Measurements from ENCODE around the gene MOBP.

The MOBP gene

GRCh38 chr3:39524107-39524506 lies 56.6 kb downstream of the MOBP start:
- TF ChIP-seq EZH2phosphoT487 (IDR thresholded peaks at IDR 0.05; ENCODE audit: borderline replicate concordance, low read length) (no peak), CTCF (IDR thresholded peaks at IDR 0.05; ENCODE audit: low read depth, low read length, poor library complexity, severe bottlenecking) (no peak)
- H3F3A ChIP-seq (ENCODE audit: control insufficient read depth, insufficient read depth), result no peaks in the 10 kb centered on the region
- no peaks in the 10 kb centered on the region for H3K79me2 ChIP-seq (ENCODE audit: control insufficient read depth, low read length)
- H3K4me3 ChIP-seq (ENCODE audit: low read length), result no peak overlapping the region
- peaks cover 5% of the 10 kb centered on the region; the same call in 1 of the 2 replicates for H3K9me3 ChIP-seq (ENCODE audit: control insufficient read depth, insufficient read depth, low read length)
- H3K27ac ChIP-seq (ENCODE audit: low read depth, low read length), result no peak overlapping the region
- H3K9me2 ChIP-seq (replicated peaks; ENCODE audit: control insufficient read depth, low read length), result no peaks in the 10 kb centered on the region
- no peaks in the 10 kb centered on the region for H4K20me1 ChIP-seq (ENCODE audit: control insufficient read depth, insufficient read depth, low read depth, low read length)
- H3K4me2 ChIP-seq (ENCODE audit: low read length), result no peak overlapping the region
- no peaks in the 10 kb centered on the region for H3K4me1 ChIP-seq (ENCODE audit: control insufficient read depth, low read length)
- no peaks in the 10 kb centered on the region for H3K27me3 ChIP-seq (ENCODE audit: control insufficient read depth, low read length)
- H3K36me3 ChIP-seq (ENCODE audit: control insufficient read depth, low read length), result no peaks in the 10 kb centered on the region

GRCh38 chr3:39528844-39529243 lies 61.4 kb downstream of the MOBP start:
- Histone ChIP-seq H3K9me2 (replicated peaks; ENCODE audit: control insufficient read depth, low read length) (no peaks in the 10 kb centered on the region), H3K4me1 (ENCODE audit: control insufficient read depth, low read length) (no peaks in the 10 kb centered on the region), H3F3A (ENCODE audit: control insufficient read depth, insufficient read depth) (no peaks in the 10 kb centered on the region), H3K4me3 (ENCODE audit: low read length) (no peak overlapping the region), H3K79me2 (ENCODE audit: control insufficient read depth, low read length) (no peaks in the 10 kb centered on the region), H3K4me2 (ENCODE audit: low read length) (no peak overlapping the region), H3K9me3 (ENCODE audit: control insufficient read depth, insufficient read depth, low read length) (peaks cover 5% of the 10 kb centered on the region; the same call in 1 of the 2 replicates), H3K36me3 (ENCODE audit: control insufficient read depth, low read length) (no peaks in the 10 kb centered on the region), H3K27me3 (ENCODE audit: control insufficient read depth, low read length) (no peaks in the 10 kb centered on the region), H4K20me1 (ENCODE audit: control insufficient read depth, insufficient read depth, low read depth, low read length) (no peaks in the 10 kb centered on the region), H3K27ac (ENCODE audit: low read depth, low read length) (no peak overlapping the region)
- TF ChIP-seq EZH2phosphoT487 (IDR thresholded peaks at IDR 0.05; ENCODE audit: borderline replicate concordance, low read length) (no peak), CTCF (IDR thresholded peaks at IDR 0.05; ENCODE audit: low read depth, low read length, poor library complexity, severe bottlenecking) (no peak)

GRCh38 chr3:39529577-39529976 lies 62.1 kb downstream of the MOBP start:
- H3F3A ChIP-seq (ENCODE audit: control insufficient read depth, insufficient read depth), result no peaks in the 10 kb centered on the region
- H3K27me3 ChIP-seq (ENCODE audit: control insufficient read depth, low read length), result no peaks in the 10 kb centered on the region
- H3K9me2 ChIP-seq (replicated peaks; ENCODE audit: control insufficient read depth, low read length), result no peaks in the 10 kb centered on the region
- H3K9me3 ChIP-seq (ENCODE audit: control insufficient read depth, insufficient read depth, low read length), result no peaks in the 10 kb centered on the region
- no peak overlapping the region for H3K27ac ChIP-seq (ENCODE audit: low read depth, low read length)
- H3K36me3 ChIP-seq (ENCODE audit: control insufficient read depth, low read length), result no peaks in the 10 kb centered on the region
- H4K20me1 ChIP-seq (ENCODE audit: control insufficient read depth, insufficient read depth, low read depth, low read length), result no peaks in the 10 kb centered on the region
- no peak overlapping the region for H3K4me2 ChIP-seq (ENCODE audit: low read length)
- no peaks in the 10 kb centered on the region for H3K4me1 ChIP-seq (ENCODE audit: control insufficient read depth, low read length)
- TF ChIP-seq CTCF (IDR thresholded peaks at IDR 0.05; ENCODE audit: low read depth, low read length, poor library complexity, severe bottlenecking) (no peak), EZH2phosphoT487 (IDR thresholded peaks at IDR 0.05; ENCODE audit: borderline replicate concordance, low read length) (no peak)
- H3K4me3 ChIP-seq (ENCODE audit: low read length), result no peak overlapping the region
- no peaks in the 10 kb centered on the region for H3K79me2 ChIP-seq (ENCODE audit: control insufficient read depth, low read length)

GRCh38 chr3:39531066-39531465 lies 63.6 kb downstream of the MOBP start:
- Histone ChIP-seq H3F3A (ENCODE audit: control insufficient read depth, insufficient read depth) (no peaks in the 10 kb centered on the region), H4K20me1 (ENCODE audit: control insufficient read depth, insufficient read depth, low read depth, low read length) (no peaks in the 10 kb centered on the region), H3K4me2 (ENCODE audit: low read length) (no peak overlapping the region), H3K79me2 (ENCODE audit: control insufficient read depth, low read length) (no peaks in the 10 kb centered on the region), H3K9me3 (ENCODE audit: control insufficient read depth, insufficient read depth, low read length) (no peaks in the 10 kb centered on the region), H3K36me3 (ENCODE audit: control insufficient read depth, low read length) (no peaks in the 10 kb centered on the region), H3K4me1 (ENCODE audit: control insufficient read depth, low read length) (no peaks in the 10 kb centered on the region), H3K27ac (ENCODE audit: low read depth, low read length) (no peak overlapping the region), H3K27me3 (ENCODE audit: control insufficient read depth, low read length) (no peaks in the 10 kb centered on the region), H3K4me3 (ENCODE audit: low read length) (no peak overlapping the region), H3K9me2 (replicated peaks; ENCODE audit: control insufficient read depth, low read length) (no peaks in the 10 kb centered on the region)
- TF ChIP-seq CTCF (IDR thresholded peaks at IDR 0.05; ENCODE audit: low read depth, low read length, poor library complexity, severe bottlenecking) (no peak), EZH2phosphoT487 (IDR thresholded peaks at IDR 0.05; ENCODE audit: borderline replicate concordance, low read length) (no peak)
